Thoracic aorta (tissue), 2 donors: ENCODE results near the gene TEX26. TPM values are rescaled to one million over a fixed set of nuclear protein-coding genes. Genes with fewer than 3 reads are reported as not detected.

Experiments used
- ATAC-seq: fragments of 150-250 bp; one replicate; pipeline ENCODE4 v1.8.0; 2017; ENCODE audit warnings: low read depth; ENCODE audit not compliant: insufficient number of reproducible peaks, low FRiP score
- DNase-seq: peaks from one replicate; pipeline ENCODE4 v3.0.0-alpha.2; 2020; ENCODE audit warnings: low spot score
- H3K27ac ChIP-seq, 2 donors: fragments of 200-600 bp; sonication (generic); 1 replicate in 1 of 2; 2 replicates in 1 of 2; pipeline ENCODE4 v1.5.1; 2016; ENCODE audit warnings: mild to moderate bottlenecking in 2 of 2, moderate library complexity in 2 of 2
- H3K27me3 ChIP-seq: fragments of 200-600 bp; sonication (generic); replicated peaks from 2 replicates; pipeline ENCODE4 v1.6.0; 2016; ENCODE audit warnings: mild to moderate bottlenecking; ENCODE audit not compliant: insufficient read depth
- H3K36me3 ChIP-seq: fragments of 200-600 bp; sonication (generic); one replicate; pipeline ENCODE4 v1.5.1; 2016
- H3K4me1 ChIP-seq, 2 donors: fragments of 200-600 bp; sonication (generic); 1 replicate in 1 of 2; 2 replicates in 1 of 2; pipeline versions ENCODE4 v1.5.1 to v1.6.0; 2016; ENCODE audit warnings: low read depth in 2 of 2, mild to moderate bottlenecking in 1 of 2; ENCODE audit not compliant: control insufficient read depth in 1 of 2
- H3K4me3 ChIP-seq: fragments of 200-600 bp; sonication (generic); 2 replicates; pipeline ENCODE4 v1.5.1; 2016; ENCODE audit warnings: mild to moderate bottlenecking
- H3K9me3 ChIP-seq: fragments of 200-600 bp; sonication (generic); 2 replicates; pipeline ENCODE4 v1.5.1; 2016
- CTCF ChIP-seq: fragments of 200-600 bp; sonication (generic); IDR thresholded peaks from one replicate; pipeline ENCODE4 v1.5.1; 2019; ENCODE audit warnings: antibody characterized with exemption
- total RNA-seq, 2 donors: library from RNA; depleted of rRNA; stranded (reverse); fragments of >200 nt; gene quantifications; one replicate each; pipeline versions ENCODE4 v1.1.0 to v1.2.3, GENCODE V29; 2016

TEX26 gene
- total RNA-seq, 2 donors from 2014 or later: not detected

- TF ChIP-seq CTCF: no peak
- H3K4me1 ChIP-seq: peaks cover 16 to 85% of the 10 kb centered on the region in 2 donors
- H3K9me3 ChIP-seq: no peaks in the 10 kb centered on the region
- DNase-seq: no peak
- H3K4me3 ChIP-seq: peak overlapping the region; percentile 39
- ATAC-seq: no peak
- peaks cover 3% of the 10 kb centered on the region for H3K36me3 ChIP-seq
- H3K27ac ChIP-seq: peak overlapping the region in 1 of 2 donors; percentile 11
- no peaks in the 10 kb centered on the region for H3K27me3 ChIP-seq
These were observed 21.8 kb upstream of the TEX26 start for GRCh38 chr13:30910676-30911075.

DNA sequence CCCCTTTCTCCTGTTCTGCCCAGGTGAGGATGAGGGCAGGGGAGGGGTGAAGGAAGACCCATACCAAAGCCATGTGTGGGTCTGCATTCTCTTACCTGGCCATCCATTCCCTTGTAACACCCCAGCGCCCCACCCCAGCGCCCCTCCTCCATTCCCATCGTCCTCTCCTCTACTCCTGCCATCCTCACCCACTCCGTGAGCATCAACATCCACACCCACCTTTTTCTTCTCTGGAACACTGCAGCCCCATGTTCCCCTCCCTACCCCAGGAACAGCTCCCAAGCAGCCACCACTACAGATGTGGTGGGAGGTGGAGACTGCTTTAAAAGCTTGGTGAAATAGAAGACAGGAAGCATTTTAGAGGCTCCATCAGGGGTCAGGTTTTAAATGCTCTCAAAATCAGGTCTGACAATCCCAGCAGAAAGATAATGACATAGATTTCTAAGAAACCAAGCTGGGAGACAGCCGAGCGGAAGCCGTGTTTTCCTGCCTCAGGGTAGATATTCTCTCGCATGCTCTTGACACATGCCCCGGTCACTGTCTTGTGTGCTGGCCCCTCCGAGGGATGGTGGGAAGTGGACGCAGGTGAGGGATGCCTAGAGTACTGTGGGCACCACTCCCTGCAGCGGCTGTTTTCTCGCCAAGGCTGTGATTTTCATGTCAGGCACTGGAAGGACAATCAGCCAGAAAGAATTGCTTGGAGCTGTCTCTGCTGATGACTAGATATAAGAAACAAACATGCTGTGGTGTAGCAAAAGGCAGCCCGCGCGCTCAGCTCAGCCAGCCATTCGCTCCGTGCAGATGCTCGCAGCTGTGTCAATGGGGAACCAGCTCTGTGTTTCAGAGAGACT is 16.5 kb upstream of the TEX26 start:
- H3K27me3 ChIP-seq: no peaks in the 10 kb centered on the region
- H3K4me3 ChIP-seq: no peak overlapping the region
- no peak for TF ChIP-seq CTCF
- no peaks in the 10 kb centered on the region for H3K9me3 ChIP-seq
- H3K4me1 ChIP-seq: peaks cover 4 to 64% of the 10 kb centered on the region in 2 donors
- ATAC-seq (no peak), DNase-seq (no peak)
- H3K27ac ChIP-seq: no peak overlapping the region
- peaks cover 17% of the 10 kb centered on the region for H3K36me3 ChIP-seq

GRCh38 chr13:30916991-30917390 is 15.5 kb upstream of the TEX26 start:
- H3K36me3 ChIP-seq: peaks cover 18% of the 10 kb centered on the region
- DNase-seq (no peak), ATAC-seq (no peak)
- peaks cover 3 to 53% of the 10 kb centered on the region in 2 donors for H3K4me1 ChIP-seq
- H3K27me3 ChIP-seq: no peaks in the 10 kb centered on the region
- H3K27ac ChIP-seq: no peak overlapping the region
- H3K4me3 ChIP-seq: no peak overlapping the region
- H3K9me3 ChIP-seq: no peaks in the 10 kb centered on the region
- no peak for TF ChIP-seq CTCF

DNA sequence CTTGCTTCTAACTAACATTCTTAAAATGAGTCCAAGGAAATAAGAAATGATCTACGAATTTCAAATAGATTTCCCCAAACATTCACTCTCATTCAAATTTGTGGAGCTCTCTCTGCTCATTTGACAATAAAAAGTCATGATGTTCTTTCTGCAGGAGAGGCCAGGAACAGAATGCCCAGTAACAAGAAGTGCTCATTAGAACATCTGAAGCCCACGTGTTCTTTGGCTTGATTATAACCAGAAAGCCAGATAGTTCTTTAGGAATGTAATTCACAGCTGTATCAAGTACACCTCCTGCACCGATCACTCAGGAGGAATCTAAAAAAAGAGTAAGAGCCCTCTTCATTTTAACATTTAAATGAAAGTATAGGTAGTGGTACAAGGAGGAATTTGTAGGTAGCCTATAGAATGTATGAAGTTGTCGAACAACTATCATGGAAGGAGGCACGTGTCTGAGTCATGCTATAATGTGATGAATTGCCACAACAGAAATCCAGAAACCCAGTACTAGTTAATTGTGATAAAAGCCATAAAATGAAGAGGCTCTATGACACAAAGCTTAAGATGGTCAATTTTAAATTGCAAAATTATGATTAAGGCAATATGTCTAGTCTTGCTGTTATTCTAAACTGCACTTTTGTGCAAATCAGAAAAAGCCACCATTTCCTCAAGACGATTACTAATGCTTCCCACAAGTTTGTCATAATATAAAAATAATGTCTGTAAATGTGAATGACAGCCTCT is 13.6 kb upstream of the TEX26 start:
- no peak for TF ChIP-seq CTCF
- Histone ChIP-seq H3K27me3 (no peaks in the 10 kb centered on the region), H3K4me1 (peaks cover 0 to 34% of the 10 kb centered on the region in 2 donors), H3K36me3 (peaks cover 33% of the 10 kb centered on the region), H3K4me3 (no peak overlapping the region), H3K27ac (no peak overlapping the region), H3K9me3 (no peaks in the 10 kb centered on the region)
- no peak for DNase-seq
- ATAC-seq: no peak
